ENCODE data around the gene KIF3B. TPM values are rescaled to one million over a fixed set of nuclear protein-coding genes. Genes with fewer than 3 reads are reported as not detected.
"Not testable (repeated sequence)": the region's sequence is repeated elsewhere in the genome, so short reads cannot be mapped to it uniquely, and the experiment has no call there.

The KIF3B gene
- total RNA-seq, 1 donor from 2014 or later: 37.0 TPM

- no peaks in the 10 kb centered on the region for H3K27me3 ChIP-seq (ENCODE audit: control insufficient read depth, insufficient read depth, low read length)
- no peak for DNase-seq (ENCODE audit: low read depth)
- H3K4me3 ChIP-seq (ENCODE audit: low read depth, low read length): no peak overlapping the region
- no peak for TF ChIP-seq CTCF (IDR thresholded peaks at IDR 0.05; ENCODE audit: insufficient read depth, low read length, poor library complexity, severe bottlenecking)
- no peaks in the 10 kb centered on the region for H3K36me3 ChIP-seq (ENCODE audit: control insufficient read depth, insufficient read depth, low read length)
Observed at GRCh38 chr20:32241807-32242206, 35.6 kb upstream of the KIF3B start.

- no peaks in the 10 kb centered on the region for H3K27me3 ChIP-seq (ENCODE audit: control insufficient read depth, insufficient read depth, low read length)
- no peak overlapping the region for H3K4me3 ChIP-seq (ENCODE audit: low read depth, low read length)
- no peak for TF ChIP-seq CTCF (IDR thresholded peaks at IDR 0.05; ENCODE audit: insufficient read depth, low read length, poor library complexity, severe bottlenecking)
- no peaks in the 10 kb centered on the region for H3K36me3 ChIP-seq (ENCODE audit: control insufficient read depth, insufficient read depth, low read length)
- DNase-seq (ENCODE audit: low read depth): no peak
Observed at GRCh38 chr20:32244150-32244823, 33.2 kb upstream of the KIF3B start.

GRCh38 chr20:32244959-32245358 is 32.5 kb upstream of the KIF3B start:
- no peak for TF ChIP-seq CTCF (IDR thresholded peaks at IDR 0.05; ENCODE audit: insufficient read depth, low read length, poor library complexity, severe bottlenecking)
- Histone ChIP-seq H3K36me3 (ENCODE audit: control insufficient read depth, insufficient read depth, low read length) (no peaks in the 10 kb centered on the region), H3K4me3 (ENCODE audit: low read depth, low read length) (no peak overlapping the region), H3K27me3 (ENCODE audit: control insufficient read depth, insufficient read depth, low read length) (no peaks in the 10 kb centered on the region)
- no peak for DNase-seq (ENCODE audit: low read depth)

- H3K4me3 ChIP-seq (ENCODE audit: low read depth, low read length); H3K36me3 ChIP-seq (ENCODE audit: control insufficient read depth, insufficient read depth, low read length); H3K27me3 ChIP-seq (ENCODE audit: control insufficient read depth, insufficient read depth, low read length); DNase-seq (ENCODE audit: low read depth): not testable (repeated sequence)
Observed at GRCh38 chr20:32246208-32246607, 31.2 kb upstream of the KIF3B start.

GRCh38 chr20:32248043-32248442 is 29.4 kb upstream of the KIF3B start:
- no peaks in the 10 kb centered on the region for H3K27me3 ChIP-seq (ENCODE audit: control insufficient read depth, insufficient read depth, low read length)
- H3K4me3 ChIP-seq (ENCODE audit: low read depth, low read length): no peak overlapping the region
- no peak for DNase-seq (ENCODE audit: low read depth)
- no peak for TF ChIP-seq CTCF (IDR thresholded peaks at IDR 0.05; ENCODE audit: insufficient read depth, low read length, poor library complexity, severe bottlenecking)
- H3K36me3 ChIP-seq (ENCODE audit: control insufficient read depth, insufficient read depth, low read length): no peaks in the 10 kb centered on the region

- H3K4me3 ChIP-seq (ENCODE audit: low read depth, low read length): no peak overlapping the region
- no peaks in the 10 kb centered on the region for H3K36me3 ChIP-seq (ENCODE audit: control insufficient read depth, insufficient read depth, low read length)
- DNase-seq (ENCODE audit: low read depth): no peak
- no peaks in the 10 kb centered on the region for H3K27me3 ChIP-seq (ENCODE audit: control insufficient read depth, insufficient read depth, low read length)
- TF ChIP-seq CTCF (IDR thresholded peaks at IDR 0.05; ENCODE audit: insufficient read depth, low read length, poor library complexity, severe bottlenecking): no peak
Observed at GRCh38 chr20:32249030-32249738, 28.3 kb upstream of the KIF3B start.

All from kidney epithelial cell (primary cell).